Pancreas (tissue), 10 donors: ENCODE data around the gene LGR6. TPM values are rescaled to one million over a fixed set of nuclear protein-coding genes. Genes with fewer than 3 reads are reported as not detected.

ENCODE experiments used
- ATAC-seq, 4 donors: fragments of 200-7000 bp; cut with Tn5 transposase; one replicate each; pipeline versions ENCODE4 v1.8.0 to v1.9.1; 2020; ENCODE audit warnings: mild to moderate bottlenecking in 4 of 4, moderate library complexity in 4 of 4
- DNase-seq, 6 donors: peaks; one replicate each; pipeline ENCODE4 v3.0.0-alpha.2; 2020
- FAIRE-seq: peaks from 2 replicates; lab custom pipeline; 2012; peaks lifted over from hg19 to GRCh38; lab: Jason Lieb, UNC
- H3K27ac ChIP-seq, 4 donors: fragments of 200-600 bp; sonication (generic); 1 replicate in 3 of 4; 2 replicates in 1 of 4; pipeline versions ENCODE4 v1.5.0 to v1.8.0; 2020
- H3K27me3 ChIP-seq, 4 donors: fragments of 200-600 bp; one replicate each; pipeline ENCODE4 v1.8.0; 2021
- H3K36me3 ChIP-seq, 3 donors: fragments of 200-600 bp; sonication (generic) in 1 of 3; one replicate each; pipeline versions ENCODE4 v1.5.0 to v1.8.0; 2020 to 2021
- H3K4me1 ChIP-seq, 3 donors: fragments of 200-600 bp; one replicate each; pipeline ENCODE4 v1.8.0; 2021
- H3K4me3 ChIP-seq, 4 donors: fragments of 200-600 bp; sonication (generic) in 2 of 4; one replicate each; pipeline versions ENCODE4 v1.5.0 to v1.8.0; 2020 to 2021
- H3K9me3 ChIP-seq, 4 donors: fragments of 200-600 bp; one replicate each; pipeline ENCODE4 v1.8.0; 2021
- WGBS, 2 donors: extraction: QIAGEN DNeasy Blood & Tissue Kit; methylation state at CpG; one replicate each; pipeline ENCODE4 v1.1.7; 2013; 5-methylcytosine and 5-hydroxymethylcytosine counted together
- intact Hi-C, 3 donors: fragments of 100-400 bp; cut with DNase I; formaldehyde crosslinking; loops; one replicate each; pipeline versions ENCODE4 v1.11.1 to v1.14.2; 2022
- polyA plus RNA-seq, 2 donors: library from polyadenylated mRNA; stranded (reverse); fragments of 200-250 nt; gene quantifications; one replicate each; pipeline ENCODE4 v1.2.3, GENCODE V29; 2013
- total RNA-seq, 6 donors: library from RNA; stranded (reverse); fragmentation: NEBNext Ultra II Directional in 4 of 6; extraction: Animal tissue kit (Norgen Biotek cat#: 25700) in 4 of 6; gene quantifications; one replicate each; pipeline versions ENCODE4 v1.2.1 to v1.2.4, GENCODE V29; 2021 to 2023
- TF ChIP-seq, protein P1 (sequence below), 4 donors: fragments of 200-600 bp; sonication (generic) in 3 of 4; IDR thresholded peaks; one replicate each; pipeline versions ENCODE4 v1.5.0 to v1.8.0; 2021; ENCODE audit warnings: antibody characterized with exemption in 4 of 4
- donor health status: healthy with polysubstance abuse.
- donor health status: DM: no; HTN: no; CAD: no; lungs with moderate emphysema.
- donor health status: DM: no; HTN: no; CAD: no.
- donor health status: control.
- donor health status: control.
- donor health status: Bipolar disorder and iron deficiency.
- donor health status: DM: yes; HTN: yes; CAD: no.
- donor health status: DM: no; HTN: no; CAD: no.
- donor health status: DM: no; HTN: no; CAD: no.
- donor health status: DM: yes; HTN: yes; CAD: no.

Gene LGR6
- total and polyA plus RNA-seq, 8 donors = 0.06 to 0.47 (median 0.15) TPM; not detected in 3

- TF ChIP-seq, protein P1, sequence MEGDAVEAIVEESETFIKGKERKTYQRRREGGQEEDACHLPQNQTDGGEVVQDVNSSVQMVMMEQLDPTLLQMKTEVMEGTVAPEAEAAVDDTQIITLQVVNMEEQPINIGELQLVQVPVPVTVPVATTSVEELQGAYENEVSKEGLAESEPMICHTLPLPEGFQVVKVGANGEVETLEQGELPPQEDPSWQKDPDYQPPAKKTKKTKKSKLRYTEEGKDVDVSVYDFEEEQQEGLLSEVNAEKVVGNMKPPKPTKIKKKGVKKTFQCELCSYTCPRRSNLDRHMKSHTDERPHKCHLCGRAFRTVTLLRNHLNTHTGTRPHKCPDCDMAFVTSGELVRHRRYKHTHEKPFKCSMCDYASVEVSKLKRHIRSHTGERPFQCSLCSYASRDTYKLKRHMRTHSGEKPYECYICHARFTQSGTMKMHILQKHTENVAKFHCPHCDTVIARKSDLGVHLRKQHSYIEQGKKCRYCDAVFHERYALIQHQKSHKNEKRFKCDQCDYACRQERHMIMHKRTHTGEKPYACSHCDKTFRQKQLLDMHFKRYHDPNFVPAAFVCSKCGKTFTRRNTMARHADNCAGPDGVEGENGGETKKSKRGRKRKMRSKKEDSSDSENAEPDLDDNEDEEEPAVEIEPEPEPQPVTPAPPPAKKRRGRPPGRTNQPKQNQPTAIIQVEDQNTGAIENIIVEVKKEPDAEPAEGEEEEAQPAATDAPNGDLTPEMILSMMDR (IDR thresholded peaks at IDR 0.05) = no peak
- Histone ChIP-seq H3K4me3 (peak overlapping the region in 2 of 4 donors; percentile 14 to 41), H3K9me3 (no peaks in the 10 kb centered on the region), H3K27ac (no peak overlapping the region), H3K27me3 (no peaks in the 10 kb centered on the region), H3K36me3 (no peaks in the 10 kb centered on the region), H3K4me1 (no peaks in the 10 kb centered on the region)
- peak in 1 of 6 donors; percentile 67 for DNase-seq
- FAIRE-seq = no peak
- intact Hi-C loops = no loop called here
- WGBS, 2 donors = 4 to 5% methylated on average over 48 to 56 of the region's 56 CpGs
- ATAC-seq = peak in 3 of 4 donors; percentile 43 to 76 (median 60)
Observed at GRCh38 chr1:202214089-202214843, 20.7 kb downstream of the LGR6 start.

- no peak for FAIRE-seq
- no peaks in the 10 kb centered on the region for H3K4me1 ChIP-seq
Observed at GRCh38 chr1:202215472-202216130, 22.0 kb downstream of the LGR6 start.

DNA sequence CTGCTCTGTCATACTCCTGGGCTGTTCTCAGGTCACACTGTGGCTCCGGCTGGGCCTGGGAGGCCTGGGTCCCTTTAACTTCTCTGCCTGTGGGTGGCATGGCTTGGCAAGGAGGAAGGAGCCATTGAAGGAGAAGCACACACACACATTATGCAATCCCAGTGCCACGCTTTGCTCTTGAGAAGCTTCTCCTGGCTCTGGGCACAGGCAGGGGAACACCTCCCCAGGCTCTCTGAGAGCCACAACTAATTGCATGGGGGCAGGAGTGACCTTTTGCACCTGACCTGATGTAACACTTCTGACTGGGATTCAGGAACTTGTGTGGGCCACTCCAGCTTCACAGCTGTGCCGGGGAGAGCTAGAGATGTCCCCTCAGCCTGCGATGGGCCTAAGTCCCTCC lies 23.1 kb downstream of the LGR6 start:
- DNase-seq (no peak), ATAC-seq (no peak), FAIRE-seq (no peak)
- Histone ChIP-seq H3K4me3 (no peak overlapping the region), H3K27ac (no peak overlapping the region), H3K9me3 (no peaks in the 10 kb centered on the region), H3K4me1 (no peaks in the 10 kb centered on the region), H3K27me3 (no peaks in the 10 kb centered on the region), H3K36me3 (no peaks in the 10 kb centered on the region)
- intact Hi-C loops = no loop called here
- 56 to 63% methylated on average over 4 of the region's 4 CpGs for WGBS, 2 donors
- TF ChIP-seq, protein P1 (IDR thresholded peaks at IDR 0.05) = no peak

More at GRCh38 chr1:202215472-202216130, 22.0 kb downstream of the LGR6 start:
- H3K4me3 ChIP-seq = no peak overlapping the region
- H3K27me3 ChIP-seq = no peaks in the 10 kb centered on the region
- DNase-seq (no peak), ATAC-seq (no peak)
- intact Hi-C loops = no loop called here
- H3K9me3 ChIP-seq = no peaks in the 10 kb centered on the region
- H3K27ac ChIP-seq = no peak overlapping the region
- TF ChIP-seq, protein P1 (IDR thresholded peaks at IDR 0.05) = no peak
- no peaks in the 10 kb centered on the region for H3K36me3 ChIP-seq
- WGBS, 2 donors = 59 to 66% methylated on average over 10 of the region's 10 CpGs

DNA sequence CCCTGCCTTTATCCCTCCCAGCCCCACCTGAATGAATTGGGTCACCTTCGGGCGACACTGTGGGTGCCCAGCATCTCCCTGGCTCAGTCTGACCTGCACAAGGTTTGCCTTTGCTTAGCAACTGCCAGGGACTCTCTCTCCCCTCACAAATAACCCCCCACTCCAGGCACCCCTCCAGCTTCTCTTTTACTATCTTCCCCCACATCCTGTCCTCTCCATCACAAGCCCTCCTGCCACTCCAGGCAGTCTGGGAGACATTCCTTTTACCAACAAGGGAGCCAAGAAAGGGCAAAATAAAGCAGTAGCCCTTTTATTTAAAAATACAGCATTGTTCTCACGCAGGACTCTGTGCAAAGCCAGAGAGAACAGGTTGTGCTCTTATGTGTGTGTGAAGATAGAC lies 23.9 kb downstream of the LGR6 start:
- Histone ChIP-seq H3K4me1 (no peaks in the 10 kb centered on the region), H3K27ac (no peak overlapping the region), H3K9me3 (no peaks in the 10 kb centered on the region), H3K4me3 (no peak overlapping the region), H3K36me3 (no peaks in the 10 kb centered on the region), H3K27me3 (no peaks in the 10 kb centered on the region)
- TF ChIP-seq, protein P1 (IDR thresholded peaks at IDR 0.05) = no peak
- DNase-seq = no peak
- no peak for ATAC-seq
- intact Hi-C loops = no loop called here
- no peak for FAIRE-seq
- WGBS, 2 donors = 51 to 53% methylated on average over 3 of the region's 3 CpGs

DNA sequence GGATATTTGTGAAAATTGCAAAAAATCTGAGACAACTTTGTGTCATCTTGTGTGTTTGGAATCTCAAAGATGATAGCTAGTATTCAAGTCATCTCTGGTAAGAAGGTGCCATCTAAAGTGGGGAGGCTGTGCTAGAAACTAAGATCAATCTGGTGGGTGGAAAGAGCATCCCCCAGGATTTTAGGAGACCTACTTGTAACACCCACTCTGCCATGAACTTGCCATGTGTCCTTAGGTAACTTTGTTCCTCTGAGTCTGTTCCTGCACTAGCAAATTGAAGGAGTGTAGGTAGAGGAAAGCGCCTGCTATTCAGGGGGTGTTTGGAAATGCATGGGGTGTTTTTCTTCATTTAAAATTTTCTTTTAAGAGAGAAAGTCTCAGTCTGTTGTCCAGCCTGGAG lies 24.4 kb downstream of the LGR6 start:
- FAIRE-seq (no peak), ATAC-seq (no peak), DNase-seq (no peak)
- intact Hi-C loops = no loop called here
- no peaks in the 10 kb centered on the region for H3K36me3 ChIP-seq
- H3K4me1 ChIP-seq = no peaks in the 10 kb centered on the region
- no peak overlapping the region for H3K4me3 ChIP-seq
- no peaks in the 10 kb centered on the region for H3K9me3 ChIP-seq
- H3K27ac ChIP-seq = no peak overlapping the region
- 78 to 90% methylated on average over 1 of the region's 1 CpG for WGBS, 2 donors
- H3K27me3 ChIP-seq = no peaks in the 10 kb centered on the region
- TF ChIP-seq, protein P1 (IDR thresholded peaks at IDR 0.05) = no peak
